ENCODE data around the gene ADAMTS6.

GRCh38 chr5:65296067-65296466 is 185.7 kb downstream of the ADAMTS6 start:
- TF ChIP-seq CTCF (IDR thresholded peaks at IDR 0.05) = no peak
- TF ChIP-seq EZH2 (IDR thresholded peaks at IDR 0.05; ENCODE audit: borderline replicate concordance, insufficient read depth, low read depth, low read length, poor library complexity, severe bottlenecking) = no peak
